H1 (cell line): ENCODE data around the gene FIS1. TPM values are rescaled to one million over a fixed set of nuclear protein-coding genes. Genes with fewer than 3 reads are reported as not detected.

Experiments used
- CHD7 ChIP-seq: fragments of 300-600 bp; sonication (generic); IDR thresholded peaks from 2 replicates; pipeline ENCODE4 v1.7.1; 2012; ENCODE audit warnings: low read length, moderate library complexity, mild to moderate bottlenecking, inconsistent platforms; ENCODE audit not compliant: insufficient replicate concordance
- PHF8 ChIP-seq: fragments of 200-600 bp; sonication (generic); conservative IDR thresholded peaks from 2 replicates; pipeline ENCODE4 v1.7.1; 2012; ENCODE audit warnings: low read depth, mild to moderate bottlenecking, inconsistent platforms, low read length, moderate library complexity
- POLR2AphosphoS5 ChIP-seq: IDR thresholded peaks from 2 replicates; pipeline ENCODE4 v1.6.1; 2011; ENCODE audit warnings: low read depth, low read length
- RNF2 ChIP-seq: fragments of 200-900, 300-1000 bp; sonication (generic); IDR thresholded peaks from 2 replicates; pipeline ENCODE4 v1.7.1; 2016; ENCODE audit warnings: borderline replicate concordance, low read depth, mild to moderate bottlenecking, antibody characterized with exemption, low read length; ENCODE audit not compliant: poor library complexity, severe bottlenecking; ENCODE audit errors: missing control alignments
- SP2 ChIP-seq: IDR thresholded peaks from 2 replicates; pipeline ENCODE4 v1.6.1; 2012; ENCODE audit warnings: mild to moderate bottlenecking, low read length, inconsistent platforms
- polyA plus RNA-seq, 7 experiments: library from polyadenylated mRNA; depleted of rRNA in 3 of 7; stranded (reverse) in 5 of 7; unstranded in 2 of 7; fragments of >200 nt in 5 of 7; fragments of 200-250 nt in 2 of 7; gene quantifications; 1 replicate in 5 of 7; 2 replicates in 1 of 7; 4 replicates in 1 of 7; pipeline versions ENCODE4 v1.2.1 to v1.2.3, GENCODE V29; 2011 to 2013; ENCODE audit warnings: missing spikeins in 2 of 7, mixed read lengths in 2 of 7
- total RNA-seq: library from RNA; stranded (reverse); fragmentation: NEBNext Ultra II Directional; extraction: Animal tissue kit (Norgen Biotek cat#: 25700); gene quantifications from 2 replicates; pipeline ENCODE4 v1.2.1, GENCODE V29; 2021

FIS1 gene
- total and polyA plus RNA-seq, 2 of the 8 experiments (the other 6 are each of a cell fraction or from before 2014, with no cell fraction given) = 128 to 195 TPM

- TF ChIP-seq CHD7 = no peak
- TF ChIP-seq SP2 = no peak
- no peak for TF ChIP-seq POLR2AphosphoS5
- no peak for TF ChIP-seq RNF2
- TF ChIP-seq PHF8 = no peak
These were observed 19.2 kb downstream of the FIS1 start (continued) for GRCh38 chr7:101225650-101226049.
